ENCODE results near the gene KIAA0513. TPM values are rescaled to one million over a fixed set of nuclear protein-coding genes. Genes with fewer than 3 reads are reported as not detected.

The KIAA0513 gene
- total and polyA plus RNA-seq, 2 donors (not counting 1 experiment from before 2014, with no cell fraction given): 1.1 to 2.1 TPM

- intact Hi-C loops (cut with micrococcal nuclease): no loop called here
- Mint-ChIP-seq H3K9me3 (ENCODE audit: insufficient read depth) (no peaks in the 10 kb centered on the region), H3K27ac (no peak overlapping the region), H3K27me3 (no peaks in the 10 kb centered on the region), H3K4me3 (no peak overlapping the region), H3K4me1 (no peaks in the 10 kb centered on the region)
- Histone ChIP-seq H3K36me3 (replicated peaks in 1 of 2; ENCODE audit: control extremely low read depth in 1 of 2, control insufficient read depth in 1 of 2, extremely low read depth in 1 of 2, insufficient read depth in 2 of 2, low read length in 1 of 2) (peaks cover 0 to 56% of the 10 kb centered on the region in 2 experiments), H3K9me3 (ENCODE audit: control extremely low read depth in 1 of 3, control insufficient read depth in 2 of 3, insufficient read depth in 1 of 3, low read length in 2 of 3) (no peaks in the 10 kb centered on the region), H4K20me1 (ENCODE audit: control insufficient read depth, insufficient read depth, low read length, poor library complexity, severe bottlenecking) (peaks cover 18% of the 10 kb centered on the region), H3K27ac (ENCODE audit: low read length in 2 of 2) (no peak overlapping the region), H2AFZ (ENCODE audit: insufficient read depth, low read depth, low read length, poor library complexity, severe bottlenecking) (no peak overlapping the region), H3K79me2 (ENCODE audit: control insufficient read depth, insufficient read depth, low read length) (peaks cover 11% of the 10 kb centered on the region), H3K4me1 (ENCODE audit: control insufficient read depth in 2 of 2, insufficient read depth in 2 of 2, low read length in 2 of 2) (no peaks in the 10 kb centered on the region), H3K4me3 (ENCODE audit: control extremely low read depth in 1 of 5, extremely low read depth in 1 of 5, insufficient read depth in 1 of 5, low read depth in 2 of 5, low read length in 4 of 5) (no peak overlapping the region), H3K4me2 (replicated peaks; ENCODE audit: low read depth, low read length, poor library complexity, severe bottlenecking) (no peak overlapping the region), H3K9ac (ENCODE audit: low read length) (no peak overlapping the region), H3K27me3 (replicated peaks in 1 of 4; ENCODE audit: control extremely low read depth in 1 of 4, control insufficient read depth in 3 of 4, insufficient read depth in 4 of 4, low read length in 3 of 4) (no peaks in the 10 kb centered on the region)
- CTCF ChIA-PET: no interaction called here
- no peak for ATAC-seq (ENCODE audit: low read depth)
- TF ChIP-seq CTCF (IDR thresholded peaks at IDR 0.05): no peak
- TF ChIP-seq EZH2 (IDR thresholded peaks at IDR 0.05; ENCODE audit: borderline replicate concordance, insufficient read depth, low read depth, low read length, poor library complexity, severe bottlenecking): no peak
- DNase-seq: no peak
- POLR2A ChIA-PET: no interaction called here
- WGBS (ENCODE audit: insufficient coverage): 92% methylated on average over 13 of the region's 15 CpGs
These were observed 42.2 kb upstream of the KIAA0513 start for GRCh38 chr16:84985079-84986065.

- peaks cover 0 to 57% of the 10 kb centered on the region in 2 experiments for H3K36me3 ChIP-seq (replicated peaks in 1 of 2; ENCODE audit: control extremely low read depth in 1 of 2, control insufficient read depth in 1 of 2, extremely low read depth in 1 of 2, insufficient read depth in 2 of 2, low read length in 1 of 2)
- H3K79me2 ChIP-seq (ENCODE audit: control insufficient read depth, insufficient read depth, low read length): peaks cover 13% of the 10 kb centered on the region
- no peaks in the 10 kb centered on the region for H3K27me3 Mint-ChIP-seq
These were observed 41.5 kb upstream of the KIAA0513 start for GRCh38 chr16:84986102-84986501.

More at GRCh38 chr16:84986102-84986501, 41.5 kb upstream of the KIAA0513 start:
- ATAC-seq (ENCODE audit: low read depth) (no peak), DNase-seq (no peak)
- Histone ChIP-seq H3K27me3 (replicated peaks in 1 of 4; ENCODE audit: control extremely low read depth in 1 of 4, control insufficient read depth in 3 of 4, insufficient read depth in 4 of 4, low read length in 3 of 4) (no peaks in the 10 kb centered on the region), H3K4me3 (ENCODE audit: control extremely low read depth in 1 of 5, extremely low read depth in 1 of 5, insufficient read depth in 1 of 5, low read depth in 2 of 5, low read length in 4 of 5) (no peak overlapping the region), H2AFZ (ENCODE audit: insufficient read depth, low read depth, low read length, poor library complexity, severe bottlenecking) (no peak overlapping the region), H3K27ac (ENCODE audit: low read length in 2 of 2) (no peak overlapping the region), H3K9ac (ENCODE audit: low read length) (no peak overlapping the region), H4K20me1 (ENCODE audit: control insufficient read depth, insufficient read depth, low read length, poor library complexity, severe bottlenecking) (peaks cover 17% of the 10 kb centered on the region), H3K4me2 (replicated peaks; ENCODE audit: low read depth, low read length, poor library complexity, severe bottlenecking) (no peak overlapping the region), H3K9me3 (ENCODE audit: control extremely low read depth in 1 of 3, control insufficient read depth in 2 of 3, insufficient read depth in 1 of 3, low read length in 2 of 3) (no peaks in the 10 kb centered on the region), H3K4me1 (ENCODE audit: control insufficient read depth in 2 of 2, insufficient read depth in 2 of 2, low read length in 2 of 2) (no peaks in the 10 kb centered on the region)
- POLR2A ChIA-PET: no interaction called here
- H3K27ac Mint-ChIP-seq: no peak overlapping the region
- no peaks in the 10 kb centered on the region for H3K4me1 Mint-ChIP-seq
- WGBS (ENCODE audit: insufficient coverage): 95% methylated on average over 22 of the region's 22 CpGs
- TF ChIP-seq EZH2 (IDR thresholded peaks at IDR 0.05; ENCODE audit: borderline replicate concordance, insufficient read depth, low read depth, low read length, poor library complexity, severe bottlenecking): no peak
- TF ChIP-seq CTCF (IDR thresholded peaks at IDR 0.05): no peak
- no peaks in the 10 kb centered on the region for H3K9me3 Mint-ChIP-seq (ENCODE audit: insufficient read depth)
- CTCF ChIA-PET: no interaction called here
- no peak overlapping the region for H3K4me3 Mint-ChIP-seq
- intact Hi-C loops (cut with micrococcal nuclease): no loop called here
